Mesendoderm (in vitro differentiated cells): ENCODE results near the gene AMIGO3. TPM values are rescaled to one million over a fixed set of nuclear protein-coding genes. Genes with fewer than 3 reads are reported as not detected.

ENCODE experiments used
- DNase-seq: peaks from one replicate; pipeline ENCODE4 v3.0.0; 2013
- H2AK5ac ChIP-seq: 2 replicates; pipeline ENCODE4 v1.6.1; 2013; ENCODE audit warnings: low read length, inconsistent platforms
- H2BK120ac ChIP-seq: 2 replicates; pipeline ENCODE4 v1.6.1; 2013; ENCODE audit warnings: low read depth, mild to moderate bottlenecking, low read length, moderate library complexity, mixed read lengths
- H2BK15ac ChIP-seq: replicated peaks from 2 replicates; pipeline ENCODE4 v1.6.1; 2013; ENCODE audit warnings: low read depth, mild to moderate bottlenecking, moderate library complexity
- H2BK5ac ChIP-seq: 2 replicates; pipeline ENCODE4 v1.6.1; 2013; ENCODE audit warnings: low read length, inconsistent platforms
- H3K18ac ChIP-seq: 2 replicates; pipeline ENCODE4 v1.6.1; 2013; ENCODE audit warnings: mild to moderate bottlenecking, low read length, mixed read lengths
- H3K23ac ChIP-seq: one replicate; pipeline ENCODE4 v1.6.1; 2013; ENCODE audit warnings: low read length
- H3K27ac ChIP-seq: 2 replicates; pipeline ENCODE4 v1.5.1; 2013; ENCODE audit warnings: low read depth, mild to moderate bottlenecking, inconsistent platforms, low read length, moderate library complexity
- H3K27me3 ChIP-seq: 2 replicates; pipeline ENCODE4 v1.6.1; 2013; ENCODE audit warnings: low read length, control low read depth, mild to moderate bottlenecking, inconsistent platforms; ENCODE audit not compliant: insufficient read depth, poor library complexity
- H3K36me3 ChIP-seq: 2 replicates; pipeline ENCODE4 v1.6.1; 2013; ENCODE audit warnings: low read length, inconsistent platforms; ENCODE audit not compliant: control insufficient read depth, insufficient read depth
- H3K4ac ChIP-seq: one replicate; pipeline ENCODE4 v1.6.1; 2013; ENCODE audit warnings: low read depth, mild to moderate bottlenecking, low read length, moderate library complexity
- H3K4me1 ChIP-seq: 2 replicates; pipeline ENCODE4 v1.6.1; 2013; ENCODE audit warnings: low read depth, low read length, inconsistent platforms; ENCODE audit not compliant: control insufficient read depth
- H3K4me2 ChIP-seq: 2 replicates; pipeline ENCODE4 v1.6.1; 2013; ENCODE audit warnings: low read length
- H3K4me3 ChIP-seq: 2 replicates; pipeline ENCODE4 v1.5.1; 2013; ENCODE audit warnings: mild to moderate bottlenecking, low read length
- H3K56ac ChIP-seq: one replicate; pipeline ENCODE4 v1.6.1; 2013; ENCODE audit warnings: low read length
- H3K79me1 ChIP-seq: 2 replicates; pipeline ENCODE4 v1.6.1; 2013; ENCODE audit warnings: low read length, inconsistent platforms
- H3K79me2 ChIP-seq: 2 replicates; pipeline ENCODE4 v1.6.1; 2013; ENCODE audit warnings: mild to moderate bottlenecking, low read length; ENCODE audit not compliant: control insufficient read depth, insufficient read depth
- H3K9ac ChIP-seq: 2 replicates; pipeline ENCODE4 v1.6.1; 2013; ENCODE audit warnings: low read length, inconsistent platforms
- H4K5ac ChIP-seq: one replicate; pipeline ENCODE4 v1.6.1; 2013; ENCODE audit warnings: low read length
- H4K8ac ChIP-seq: one replicate; pipeline ENCODE4 v1.6.1; 2013; ENCODE audit warnings: low read depth, mild to moderate bottlenecking, control low read depth, low read length, moderate library complexity
- WGBS: extraction: QIAGEN DNeasy Blood & Tissue Kit; methylation state at CpG from one replicate; pipeline ENCODE4 v1.1.7; 2013; ENCODE audit warnings: low lambda C conversion rate, missing lambda C conversion rate; ENCODE audit not compliant: insufficient coverage; ENCODE audit errors: extremely low coverage; 5-methylcytosine and 5-hydroxymethylcytosine counted together
- small RNA-seq: library from polyadenylated mRNA; stranded (forward); fragments of <200 nt; extraction: miRNeasy Mini kit (QIAGEN cat#:217004); gene quantifications from one replicate; pipeline ENCODE3, GENCODE V24; 2013; ENCODE audit not compliant: insufficient read depth

Gene AMIGO3

GRCh38 chr3:49668861-49669260 is 50.6 kb downstream of the AMIGO3 start:
- peaks cover 3% of the 10 kb centered on the region for H3K79me2 ChIP-seq
- no peak overlapping the region for H3K4me3 ChIP-seq
- H2BK120ac ChIP-seq = no peak overlapping the region
- H3K4ac ChIP-seq = no peak overlapping the region
- no peak overlapping the region for H4K5ac ChIP-seq
- WGBS = no CpG with 5 or more reads among the region's 5 CpGs
- no peak overlapping the region for H2AK5ac ChIP-seq
- no peak overlapping the region for H3K56ac ChIP-seq
- H4K8ac ChIP-seq = no peak overlapping the region
- no peak overlapping the region for H2BK15ac ChIP-seq
- no peak overlapping the region for H2BK5ac ChIP-seq
- DNase-seq = no peak
- H3K79me1 ChIP-seq = peaks cover 4% of the 10 kb centered on the region
- H3K23ac ChIP-seq = no peak overlapping the region
- no peaks in the 10 kb centered on the region for H3K27me3 ChIP-seq
- peaks cover 2% of the 10 kb centered on the region for H3K4me1 ChIP-seq
- H3K18ac ChIP-seq = no peak overlapping the region
- H3K36me3 ChIP-seq = no peaks in the 10 kb centered on the region
- no peak overlapping the region for H3K4me2 ChIP-seq
- H3K27ac ChIP-seq = no peak overlapping the region
- no peak overlapping the region for H3K9ac ChIP-seq

- Histone ChIP-seq H3K79me1 (peaks cover 4% of the 10 kb centered on the region), H4K5ac (no peak overlapping the region), H3K27me3 (no peaks in the 10 kb centered on the region), H3K4ac (no peak overlapping the region), H3K79me2 (peaks cover 3% of the 10 kb centered on the region), H3K4me3 (no peak overlapping the region), H2BK120ac (no peak overlapping the region), H3K4me2 (no peak overlapping the region), H3K23ac (no peak overlapping the region), H2BK15ac (no peak overlapping the region), H3K18ac (no peak overlapping the region), H2BK5ac (no peak overlapping the region), H3K27ac (no peak overlapping the region), H4K8ac (no peak overlapping the region), H3K9ac (no peak overlapping the region), H3K36me3 (no peaks in the 10 kb centered on the region), H3K4me1 (peaks cover 2% of the 10 kb centered on the region), H3K56ac (no peak overlapping the region), H2AK5ac (no peak overlapping the region)
- DNase-seq = peak; percentile 26
- WGBS = no CpG with 5 or more reads among the region's 5 CpGs
These were observed 51.1 kb downstream of the AMIGO3 start for GRCh38 chr3:49668414-49668797.

GRCh38 chr3:49667701-49668413 is 51.6 kb downstream of the AMIGO3 start:
- H3K4me1 ChIP-seq = no peaks in the 10 kb centered on the region
- H3K27ac ChIP-seq = no peak overlapping the region
- no peak overlapping the region for H2BK15ac ChIP-seq
- no peaks in the 10 kb centered on the region for H3K79me1 ChIP-seq
- H3K18ac ChIP-seq = no peak overlapping the region
- H3K4ac ChIP-seq = no peak overlapping the region
- no CpG with 5 or more reads among the region's 25 CpGs for WGBS
- H3K36me3 ChIP-seq = no peaks in the 10 kb centered on the region
- H2AK5ac ChIP-seq = no peak overlapping the region
- H3K4me3 ChIP-seq = no peak overlapping the region
- H3K79me2 ChIP-seq = no peaks in the 10 kb centered on the region
- H4K5ac ChIP-seq = no peak overlapping the region
- no peak overlapping the region for H3K4me2 ChIP-seq
- DNase-seq = no peak
- no peak overlapping the region for H3K56ac ChIP-seq
- no peak overlapping the region for H2BK5ac ChIP-seq
- H2BK120ac ChIP-seq = no peak overlapping the region
- no peak overlapping the region for H3K9ac ChIP-seq
- no peaks in the 10 kb centered on the region for H3K27me3 ChIP-seq
- H3K23ac ChIP-seq = no peak overlapping the region
- no peak overlapping the region for H4K8ac ChIP-seq

Small RNA genes lying within 50 kb of the gene (small RNA-seq; reads per million reads assigned to genes)
- not detected for gene AMIGO3
- not detected for gene COX6CP14
